GM18867 (cell line): ENCODE data around the gene TREM2.
"Not testable (repeated sequence)": the region's sequence is repeated elsewhere in the genome, so short reads cannot be mapped to it uniquely, and the experiment has no call there.

ENCODE experiments used
- ATAC-seq: cut with Tn5 transposase; IDR thresholded peaks from one replicate; pipeline ENCODE4 v1.9.1; 2021; ENCODE audit warnings: mild to moderate bottlenecking, moderate library complexity; ENCODE audit not compliant: unreplicated experiment

Gene TREM2

GRCh38 chr6:41162687-41163418 lies at the start of gene TREM2:
Gene TREM2, minus strand, starts transcription at chr6:41163116. Its CDS starts 34 bp downstream, at chr6:41163082.
- no peak for ATAC-seq

- ATAC-seq, result no peak
Observed at GRCh38 chr6:41209547-41210320, 46.8 kb upstream of the TREM2 start.

- ATAC-seq, result no peak
Observed at GRCh38 chr6:41208439-41209106, 45.7 kb upstream of the TREM2 start.

GRCh38 chr6:41204156-41204555 lies 41.2 kb upstream of the TREM2 start:
- no peak for ATAC-seq

GRCh38 chr6:41201764-41202173 lies 38.9 kb upstream of the TREM2 start:
- no peak for ATAC-seq

- ATAC-seq, result no peak
Observed at GRCh38 chr6:41200901-41201763, 38.2 kb upstream of the TREM2 start, which contains the start of gene TREML2. Gene TREML2, minus strand, starts transcription at chr6:41201149. Its CDS starts 141 bp downstream, at chr6:41201008.

GRCh38 chr6:41200296-41200900 lies 37.5 kb upstream of the TREM2 start:
- ATAC-seq, result peak; percentile 32

- ATAC-seq, result peak; percentile 74
Observed at GRCh38 chr6:41199552-41200246, 36.8 kb upstream of the TREM2 start.

GRCh38 chr6:41197234-41197633 lies 34.3 kb upstream of the TREM2 start:
- no peak for ATAC-seq

- ATAC-seq, result no peak
Observed at GRCh38 chr6:41194386-41194785, 31.5 kb upstream of the TREM2 start.

GRCh38 chr6:41193884-41194283 lies 31.0 kb upstream of the TREM2 start:
- ATAC-seq, result no peak

- ATAC-seq, result no peak
Observed at GRCh38 chr6:41193171-41193734, 30.3 kb upstream of the TREM2 start.

GRCh38 chr6:41191569-41191968 lies 28.7 kb upstream of the TREM2 start:
- ATAC-seq, result no peak

GRCh38 chr6:41190791-41191190 lies 27.9 kb upstream of the TREM2 start:
- ATAC-seq, result no peak

GRCh38 chr6:41189967-41190366 lies 27.1 kb upstream of the TREM2 start:
- no peak for ATAC-seq

- ATAC-seq, result not testable (repeated sequence)
Observed at GRCh38 chr6:41189046-41189445, 26.1 kb upstream of the TREM2 start.

- ATAC-seq, result no peak
Observed at GRCh38 chr6:41187924-41188886, 25.3 kb upstream of the TREM2 start.

GRCh38 chr6:41186031-41186562 lies 23.2 kb upstream of the TREM2 start:
- ATAC-seq, result no peak
